GM12892 (cell line): ENCODE measurements around the gene LMCD1.

Source experiments
- POLR2A ChIP-seq: IDR thresholded peaks from 2 replicates; pipeline ENCODE4 v1.6.1; 2011; ENCODE audit warnings: low read depth, low read length, control low read depth
- POLR2AphosphoS5 ChIP-seq: IDR thresholded peaks from 2 replicates; pipeline ENCODE4 v1.6.1; 2011; ENCODE audit warnings: low read depth, low read length, control low read depth
- TAF1 ChIP-seq: IDR thresholded peaks from 2 replicates; pipeline ENCODE4 v1.6.1; 2011; ENCODE audit warnings: low read depth, mild to moderate bottlenecking, control low read depth, low read length, borderline replicate concordance

GRCh38 chr3:8556473-8556869, 54.8 kb downstream of the LMCD1 start:
- TF ChIP-seq POLR2A (no peak), POLR2AphosphoS5 (no peak), TAF1 (no peak)
